IMR-90 (cell line): ENCODE measurements around the gene NUTM2B. TPM values are rescaled to one million over a fixed set of nuclear protein-coding genes. Genes with fewer than 3 reads are reported as not detected.
"Not testable (repeated sequence)": the region's sequence is repeated elsewhere in the genome, so short reads cannot be mapped to it uniquely, and the experiment has no call there.

Experiments used
- ATAC-seq: fragments of 200-7000 bp; cut with Tn5 transposase; 2 replicates; pipeline ENCODE4 v1.9.1; 2020; ENCODE audit warnings: low read depth, mild to moderate bottlenecking, moderate library complexity
- BruUV-seq: library from RNA; stranded (reverse); fragments of 400-500 nt; replicated peaks from 2 replicates; lab custom pipeline; 2021; lab: Mats Ljungman, UMichigan
- CTCF ChIA-PET: fragments of 300-600 bp; formaldehyde crosslinking; extraction: SDS; loops from one replicate; lab custom pipeline; 2021; ENCODE audit warnings: antibody characterized with exemption; lab: Yijun Ruan, JAX
- POLR2A ChIA-PET: fragments of 300-600 bp; sonication (Branson Sonifier 250); formaldehyde crosslinking; loops from one replicate; lab custom pipeline; 2022; ENCODE audit warnings: antibody characterized with exemption; ENCODE audit not compliant: unreplicated experiment; lab: Charles Lee
- DNase-seq: peaks from one replicate; pipeline ENCODE4 v3.0.0; 2013
- H2AFZ ChIP-seq: replicated peaks from 2 replicates; pipeline ENCODE3; 2013; ENCODE audit warnings: low read length, mild to moderate bottlenecking; ENCODE audit not compliant: poor library complexity
- H2AK5ac ChIP-seq: 2 replicates; pipeline ENCODE4 v1.6.1; 2013; ENCODE audit warnings: low read depth, low read length, inconsistent platforms
- H2AK9ac ChIP-seq: replicated peaks from 2 replicates; pipeline ENCODE3; 2013; ENCODE audit warnings: mild to moderate bottlenecking, low read depth, low read length, moderate library complexity; ENCODE audit not compliant: poor library complexity
- H2BK120ac ChIP-seq: 2 replicates; pipeline ENCODE4 v1.6.1; 2013; ENCODE audit warnings: low read depth, low read length, inconsistent platforms
- H2BK15ac ChIP-seq: 3 replicates; pipeline ENCODE4 v1.6.1; 2013; ENCODE audit warnings: low read depth, low read length, inconsistent platforms
- H2BK20ac ChIP-seq: 2 replicates; pipeline ENCODE4 v1.6.1; 2013; ENCODE audit warnings: low read depth, mild to moderate bottlenecking, inconsistent platforms, low read length, moderate library complexity
- H2BK5ac ChIP-seq: 2 replicates; pipeline ENCODE4 v1.6.1; 2013; ENCODE audit warnings: mild to moderate bottlenecking, low read depth, low read length, inconsistent platforms; ENCODE audit not compliant: poor library complexity, severe bottlenecking
- H3K14ac ChIP-seq: replicated peaks from 2 replicates; pipeline ENCODE4 v1.6.1; 2013; ENCODE audit warnings: low read depth, low read length, inconsistent platforms
- H3K18ac ChIP-seq: 2 replicates; pipeline ENCODE4 v1.6.1; 2013; ENCODE audit warnings: low read depth, low read length, control low read depth
- H3K23ac ChIP-seq: 2 replicates; pipeline ENCODE4 v1.6.1; 2013; ENCODE audit warnings: low read depth, low read length, inconsistent platforms
- H3K27ac ChIP-seq: 2 replicates; pipeline ENCODE4 v1.5.1; 2013; ENCODE audit warnings: mild to moderate bottlenecking, control low read depth, low read length; ENCODE audit not compliant: insufficient read depth
- H3K27me3 ChIP-seq: 2 replicates; pipeline ENCODE4 v1.6.1; 2013; ENCODE audit warnings: low read length; ENCODE audit not compliant: control insufficient read depth, insufficient read depth
- H3K36me3 ChIP-seq: 2 replicates; pipeline ENCODE4 v1.6.1; 2013; ENCODE audit warnings: low read length, mixed read lengths; ENCODE audit not compliant: control insufficient read depth, insufficient read depth
- H3K4ac ChIP-seq: 2 replicates; pipeline ENCODE4 v1.6.1; 2013; ENCODE audit warnings: low read depth, low read length, inconsistent platforms
- H3K4me1 ChIP-seq: 2 replicates; pipeline ENCODE4 v1.6.1; 2013; ENCODE audit warnings: low read length, mixed read lengths; ENCODE audit not compliant: control insufficient read depth, insufficient read depth
- H3K4me2 ChIP-seq: 2 replicates; pipeline ENCODE4 v1.6.1; 2013; ENCODE audit warnings: low read depth, mild to moderate bottlenecking, control low read depth, low read length, moderate library complexity
- H3K4me3 ChIP-seq: 2 replicates; pipeline ENCODE4 v1.5.1; 2013; ENCODE audit warnings: low read depth, mild to moderate bottlenecking, control low read depth, low read length, moderate library complexity; ENCODE audit not compliant: insufficient read depth
- H3K56ac ChIP-seq: 2 replicates; pipeline ENCODE4 v1.6.1; 2013; ENCODE audit warnings: low read length, inconsistent platforms; ENCODE audit not compliant: insufficient read depth; ENCODE audit errors: extremely low read depth
- H3K79me1 ChIP-seq, 2 experiments: 2 replicates each; pipeline ENCODE4 v1.6.1; 2013; ENCODE audit warnings: low read length in 2 of 2, inconsistent platforms in 1 of 2, low read depth in 1 of 2
- H3K9ac ChIP-seq: 2 replicates; pipeline ENCODE4 v1.6.1; 2013; ENCODE audit warnings: low read depth, low read length, control low read depth
- H3K9me1 ChIP-seq: 2 replicates; pipeline ENCODE4 v1.6.1; 2013; ENCODE audit warnings: low read length, inconsistent platforms; ENCODE audit not compliant: insufficient read depth
- H3K9me3 ChIP-seq: 2 replicates; pipeline ENCODE4 v1.6.1; 2013; ENCODE audit warnings: low read length; ENCODE audit not compliant: control insufficient read depth, insufficient read depth
- H4K20me1 ChIP-seq: 2 replicates; pipeline ENCODE4 v1.6.1; 2013; ENCODE audit warnings: low read length, inconsistent platforms; ENCODE audit not compliant: insufficient read depth
- H4K5ac ChIP-seq: 2 replicates; pipeline ENCODE4 v1.6.1; 2013; ENCODE audit warnings: mild to moderate bottlenecking, low read depth, low read length, control low read depth
- H4K8ac ChIP-seq, 2 experiments: 2 replicates each; pipeline ENCODE4 v1.6.1; 2013; ENCODE audit warnings: low read depth in 2 of 2, low read length in 2 of 2, control low read depth in 1 of 2, inconsistent platforms in 1 of 2
- H4K91ac ChIP-seq: 2 replicates; pipeline ENCODE4 v1.6.1; 2013; ENCODE audit warnings: low read depth, low read length, inconsistent platforms; ENCODE audit not compliant: insufficient read depth
- WGBS, 2 experiments: methylation state at CpG; one replicate each; pipeline versions ENCODE4 v1.1.5 to v1.1.7; 2013; ENCODE audit warnings: missing lambda C conversion rate in 2 of 2; ENCODE audit not compliant: insufficient read length in 1 of 2; ENCODE audit errors: extremely low coverage in 2 of 2; 5-methylcytosine and 5-hydroxymethylcytosine counted together
- dilution Hi-C: fragments of 300-500 bp; cut with HindIII; formaldehyde crosslinking; loops from one replicate; pipeline ENCODE4 v1.14.3; 2018; ENCODE audit warnings: low sequenced_read_pairs; ENCODE audit not compliant: unreplicated experiment
- in situ Hi-C: fragments of 300-500 bp; cut with MboI; formaldehyde crosslinking; loops from 3 replicates; pipeline ENCODE4 v1.14.3; 2019; ENCODE audit warnings: low sequenced_read_pairs, inconsistent platforms, mixed read lengths
- intact Hi-C: fragments of 100-400 bp; cut with micrococcal nuclease; formaldehyde crosslinking; loops from 2 replicates; pipeline ENCODE4 v1.10.0; 2022
- polyA plus RNA-seq, 3 experiments: library from polyadenylated mRNA; depleted of rRNA; stranded (reverse); fragments of >200 nt; gene quantifications; 2 replicates each; pipeline ENCODE4 v1.2.3, GENCODE V29; 2012; ENCODE audit warnings: low replicate concordance in 1 of 3
- total RNA-seq: library from RNA; depleted of rRNA; stranded (reverse); fragments of >200 nt; gene quantifications from 2 replicates; pipeline ENCODE4 v1.2.3, GENCODE V29; 2012

NUTM2B gene
- total and polyA plus RNA-seq, 2 of the 4 experiments (the other 2 are of a cell fraction) = 0.18 to 0.29 TPM

GRCh38 chr10:79744844-79745243 lies 41.8 kb downstream of the NUTM2B start:
- not testable (repeated sequence) for ATAC-seq

GRCh38 chr10:79748510-79748909 lies 45.5 kb downstream of the NUTM2B start:
- H3K27me3 ChIP-seq, H3K36me3 ChIP-seq, intact Hi-C loops, H3K4me1 ChIP-seq, H2BK5ac ChIP-seq, H3K4ac ChIP-seq, H2AK5ac ChIP-seq, H4K8ac ChIP-seq, in situ Hi-C loops, H2BK120ac ChIP-seq, H3K79me1 ChIP-seq, H3K4me2 ChIP-seq, H2BK20ac ChIP-seq, H4K20me1 ChIP-seq, H4K5ac ChIP-seq, H3K9me1 ChIP-seq, H3K14ac ChIP-seq, ATAC-seq, dilution Hi-C loops, H3K27ac ChIP-seq, H3K9ac ChIP-seq, H3K56ac ChIP-seq, H3K23ac ChIP-seq, H3K9me3 ChIP-seq, H4K91ac ChIP-seq, H2AK9ac ChIP-seq, CTCF ChIA-PET, POLR2A ChIA-PET, H2BK15ac ChIP-seq, H3K18ac ChIP-seq, H2AFZ ChIP-seq, BruUV-seq, H3K4me3 ChIP-seq, DNase-seq: not testable (repeated sequence)
- WGBS, 2 experiments = no CpG with 5 or more reads among the region's 2 CpGs

More at GRCh38 chr10:79744844-79745243, 41.8 kb downstream of the NUTM2B start:
- intact Hi-C loops, H4K8ac ChIP-seq, H3K14ac ChIP-seq, H2BK15ac ChIP-seq, H3K27ac ChIP-seq, DNase-seq, H3K23ac ChIP-seq, H3K4ac ChIP-seq, H4K5ac ChIP-seq, H4K20me1 ChIP-seq, BruUV-seq, H3K27me3 ChIP-seq, POLR2A ChIA-PET, H3K9me3 ChIP-seq, H2AK9ac ChIP-seq, H3K9ac ChIP-seq, H2AK5ac ChIP-seq, H3K56ac ChIP-seq, H3K4me1 ChIP-seq, H2AFZ ChIP-seq, H3K79me1 ChIP-seq, H3K4me2 ChIP-seq, H3K9me1 ChIP-seq, H2BK20ac ChIP-seq, H2BK5ac ChIP-seq, H3K18ac ChIP-seq, dilution Hi-C loops, H3K36me3 ChIP-seq, CTCF ChIA-PET, H4K91ac ChIP-seq, H3K4me3 ChIP-seq, in situ Hi-C loops, H2BK120ac ChIP-seq: not testable (repeated sequence)
- WGBS, 2 experiments = no CpG with 5 or more reads among the region's 7 CpGs
